Glutamatergic neuron (in vitro differentiated cells): Measurements from ENCODE around the gene MAP4K4. TPM values are rescaled to one million over a fixed set of nuclear protein-coding genes. Genes with fewer than 3 reads are reported as not detected.
A peak's percentile ranks its signal among the peaks of the same experiment; 100 is the strongest.

ENCODE experiments used
- DNase-seq: peaks from one replicate; pipeline ENCODE4 v3.0.0; 2022
- H3K27ac Mint-ChIP-seq: one replicate; pipeline ENCODE4 v1.8.0; 2020; ENCODE audit warnings: mild to moderate bottlenecking, mixed read lengths, inconsistent platforms; ENCODE audit not compliant: unreplicated experiment
- H3K27me3 Mint-ChIP-seq: one replicate; pipeline ENCODE4 v1.8.0; 2020; ENCODE audit warnings: mild to moderate bottlenecking, moderate library complexity, mixed read lengths, inconsistent platforms; ENCODE audit not compliant: unreplicated experiment
- H3K36me3 Mint-ChIP-seq: one replicate; pipeline ENCODE4 v1.8.0; 2020; ENCODE audit warnings: mild to moderate bottlenecking, mixed read lengths, inconsistent platforms; ENCODE audit not compliant: unreplicated experiment
- H3K4me1 Mint-ChIP-seq: one replicate; pipeline ENCODE4 v1.8.0; 2020; ENCODE audit warnings: mild to moderate bottlenecking, low read depth, mixed read lengths, inconsistent platforms; ENCODE audit not compliant: unreplicated experiment
- H3K4me3 Mint-ChIP-seq: one replicate; pipeline ENCODE4 v1.8.0; 2020; ENCODE audit warnings: mild to moderate bottlenecking, mixed read lengths, inconsistent platforms; ENCODE audit not compliant: unreplicated experiment
- H3K9me3 Mint-ChIP-seq: one replicate; pipeline ENCODE4 v1.8.0; 2020; ENCODE audit warnings: mild to moderate bottlenecking, moderate library complexity, mixed read lengths, inconsistent platforms; ENCODE audit not compliant: unreplicated experiment
- CTCF ChIP-seq: fragments of 200-600 bp; sonication (generic); IDR thresholded peaks from one replicate; pipeline ENCODE4 v1.5.0; 2021; ENCODE audit not compliant: partially characterized antibody, unreplicated experiment
- total RNA-seq: library from RNA; stranded (reverse); fragmentation: NEBNext Ultra II Directional; extraction: Animal tissue kit (Norgen Biotek cat#: 25700); gene quantifications from one replicate; pipeline ENCODE4 v1.2.1, GENCODE V29; 2021; ENCODE audit not compliant: unreplicated experiment

MAP4K4 gene
- total RNA-seq, 1 donor from 2014 or later, result 756 TPM

GRCh38 chr2:101832114-101832513 lies 134.6 kb downstream of the MAP4K4 start:
- H3K4me3 Mint-ChIP-seq, result no peak overlapping the region
- H3K36me3 Mint-ChIP-seq, result no peaks in the 10 kb centered on the region
- peak; percentile 31 for TF ChIP-seq CTCF
- peaks cover 14% of the 10 kb centered on the region for H3K27me3 Mint-ChIP-seq
- H3K27ac Mint-ChIP-seq, result no peak overlapping the region
- H3K4me1 Mint-ChIP-seq, result peaks cover 43% of the 10 kb centered on the region
- H3K9me3 Mint-ChIP-seq, result peaks cover 19% of the 10 kb centered on the region
- no peak for DNase-seq

- H3K4me3 Mint-ChIP-seq, result no peak overlapping the region
- H3K27ac Mint-ChIP-seq, result no peak overlapping the region
- H3K9me3 Mint-ChIP-seq, result peaks cover 26% of the 10 kb centered on the region
- peaks cover 28% of the 10 kb centered on the region for H3K4me1 Mint-ChIP-seq
- no peaks in the 10 kb centered on the region for H3K36me3 Mint-ChIP-seq
- peaks cover 10% of the 10 kb centered on the region for H3K27me3 Mint-ChIP-seq
- DNase-seq, result no peak
- no peak for TF ChIP-seq CTCF
Measured at GRCh38 chr2:101833890-101834523, 136.5 kb downstream of the MAP4K4 start.

GRCh38 chr2:101837354-101837753 lies 139.8 kb downstream of the MAP4K4 start:
- Mint-ChIP-seq H3K4me1 (peaks cover 24% of the 10 kb centered on the region), H3K36me3 (no peaks in the 10 kb centered on the region), H3K27ac (no peak overlapping the region), H3K9me3 (peaks cover 21% of the 10 kb centered on the region), H3K27me3 (peaks cover 8% of the 10 kb centered on the region), H3K4me3 (no peak overlapping the region)
- DNase-seq, result no peak
- no peak for TF ChIP-seq CTCF

GRCh38 chr2:101841679-101842327 lies 144.3 kb downstream of the MAP4K4 start:
- no peak for TF ChIP-seq CTCF
- Mint-ChIP-seq H3K9me3 (peaks cover 26% of the 10 kb centered on the region), H3K4me3 (no peak overlapping the region), H3K27me3 (peaks cover 16% of the 10 kb centered on the region), H3K36me3 (no peaks in the 10 kb centered on the region), H3K27ac (no peak overlapping the region), H3K4me1 (peaks cover 38% of the 10 kb centered on the region)
- DNase-seq, result no peak

- Mint-ChIP-seq H3K27me3 (peaks cover 14% of the 10 kb centered on the region), H3K4me1 (peaks cover 38% of the 10 kb centered on the region), H3K27ac (peak overlapping the region; percentile 86), H3K9me3 (peaks cover 21% of the 10 kb centered on the region), H3K4me3 (no peak overlapping the region), H3K36me3 (no peaks in the 10 kb centered on the region)
- DNase-seq, result no peak
- no peak for TF ChIP-seq CTCF
Measured at GRCh38 chr2:101842471-101842870, 145.0 kb downstream of the MAP4K4 start.
